Coronary artery (tissue), 2 donors: ENCODE results near the gene KLHDC10.

ENCODE experiments used
- DNase-seq: peaks from one replicate; pipeline ENCODE4 v3.0.0-alpha.2; 2017; ENCODE audit warnings: low spot score
- H3K27ac ChIP-seq, 2 donors: fragments of 200-600 bp; sonication (generic); one replicate each; pipeline ENCODE4 v1.5.1; 2016 to 2019
- H3K4me3 ChIP-seq: fragments of 200-600 bp; sonication (generic); 2 replicates; pipeline ENCODE4 v1.5.1; 2016; ENCODE audit warnings: mild to moderate bottlenecking, moderate library complexity
- CTCF ChIP-seq: fragments of 200-600 bp; sonication (generic); IDR thresholded peaks from one replicate; pipeline ENCODE4 v1.5.1; 2019; ENCODE audit warnings: antibody characterized with exemption

The KLHDC10 gene

GRCh38 chr7:130137207-130137606 is 66.9 kb downstream of the KLHDC10 start:
- Histone ChIP-seq H3K4me3 (no peak overlapping the region), H3K27ac (no peak overlapping the region)
- TF ChIP-seq CTCF, result no peak
- no peak for DNase-seq

GRCh38 chr7:130139193-130139960 is 69.0 kb downstream of the KLHDC10 start:
- DNase-seq, result no peak
- no peak overlapping the region for H3K27ac ChIP-seq
- TF ChIP-seq CTCF, result no peak
- H3K4me3 ChIP-seq, result no peak overlapping the region

- no peak for DNase-seq
- Histone ChIP-seq H3K4me3 (peak overlapping the region; percentile 85), H3K27ac (peak overlapping the region; percentile 70 to 89)
- TF ChIP-seq CTCF, result no peak
These were observed 70.3 kb downstream of the KLHDC10 start for GRCh38 chr7:130140551-130141160.

- no peak for DNase-seq
- TF ChIP-seq CTCF, result no peak
- Histone ChIP-seq H3K27ac (peak overlapping the region; percentile 70 to 89), H3K4me3 (peak overlapping the region; percentile 85)
These were observed 71.0 kb downstream of the KLHDC10 start for GRCh38 chr7:130141161-130141883.

GRCh38 chr7:130141884-130142653 is 71.7 kb downstream of the KLHDC10 start:
- H3K27ac ChIP-seq, result peak overlapping the region; percentile 70 to 89
- no peak for TF ChIP-seq CTCF
- peak overlapping the region; percentile 85 for H3K4me3 ChIP-seq
- DNase-seq, result no peak

- DNase-seq, result no peak
- no peak overlapping the region for H3K4me3 ChIP-seq
- H3K27ac ChIP-seq, result no peak overlapping the region
- no peak for TF ChIP-seq CTCF
These were observed 72.5 kb downstream of the KLHDC10 start for GRCh38 chr7:130142654-130143333.
